Adipocyte (in vitro differentiated cells): ENCODE data around the gene HNRNPA1.

Experiments
- DNase-seq: peaks from one replicate; pipeline ENCODE4 v3.0.0-alpha.2; 2015; ENCODE audit warnings: low read depth
- H3K27me3 ChIP-seq: replicated peaks from 2 replicates; pipeline ENCODE4 v1.7.0; 2013; ENCODE audit warnings: mild to moderate bottlenecking, low read length, moderate library complexity; ENCODE audit not compliant: control insufficient read depth, insufficient read depth
- H3K36me3 ChIP-seq: 2 replicates; pipeline ENCODE4 v1.7.0; 2013; ENCODE audit warnings: low read length, mild to moderate bottlenecking, moderate library complexity; ENCODE audit not compliant: control insufficient read depth, insufficient read depth, severe bottlenecking
- H3K4me1 ChIP-seq: 2 replicates; pipeline ENCODE4 v1.7.0; 2013; ENCODE audit warnings: mild to moderate bottlenecking, low read length, moderate library complexity; ENCODE audit not compliant: control insufficient read depth, insufficient read depth
- H3K4me3 ChIP-seq: 2 replicates; pipeline ENCODE4 v1.7.0; 2013; ENCODE audit warnings: mild to moderate bottlenecking, low read length, moderate library complexity
- H3K9ac ChIP-seq: 2 replicates; pipeline ENCODE4 v1.7.0; 2013; ENCODE audit warnings: mild to moderate bottlenecking, low read length, moderate library complexity
- H3K9me3 ChIP-seq: 2 replicates; pipeline ENCODE4 v1.7.0; 2013; ENCODE audit warnings: mild to moderate bottlenecking, low read length, moderate library complexity; ENCODE audit not compliant: control insufficient read depth

The HNRNPA1 gene

DNA sequence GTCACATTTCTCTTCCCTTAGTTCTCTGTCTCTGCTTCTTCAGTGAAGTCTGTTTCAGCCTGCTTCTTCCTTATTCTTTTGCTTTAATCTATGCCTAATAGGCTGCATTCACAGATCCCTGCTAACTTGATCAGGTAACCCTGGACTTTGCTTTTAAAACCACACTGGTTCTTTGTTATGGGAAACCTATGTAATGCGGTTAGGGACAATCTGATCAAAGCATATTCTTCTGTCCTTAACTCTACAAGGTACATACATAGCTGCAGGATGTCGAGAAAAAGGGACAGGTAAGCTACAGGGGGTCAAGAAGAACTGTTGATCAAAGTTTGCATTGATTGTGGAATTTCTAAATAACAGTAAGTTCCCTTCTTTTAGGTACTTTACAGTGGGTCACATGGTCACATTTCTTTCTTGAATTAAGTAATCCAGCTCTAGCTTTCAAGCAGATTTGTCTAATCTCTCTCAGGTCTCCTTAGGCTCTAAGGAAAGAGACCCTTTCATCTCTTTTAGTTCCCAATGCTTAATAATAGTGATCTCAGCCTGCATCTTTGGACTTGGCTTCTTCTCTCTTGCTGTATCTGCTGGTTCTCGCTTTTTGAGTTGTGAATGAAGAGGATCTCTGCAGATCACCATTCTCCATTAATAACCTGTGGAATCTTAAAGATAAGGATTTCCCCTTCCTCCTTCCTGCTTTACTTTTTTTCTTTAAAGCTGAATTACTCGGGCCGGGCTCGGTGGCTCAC lies 48.2 kb downstream of the HNRNPA1 start:
- Histone ChIP-seq H3K9me3 (no peaks in the 10 kb centered on the region), H3K9ac (no peak overlapping the region), H3K27me3 (no peaks in the 10 kb centered on the region), H3K4me3 (no peak overlapping the region), H3K4me1 (peaks cover 28% of the 10 kb centered on the region), H3K36me3 (no peaks in the 10 kb centered on the region)
- DNase-seq: no peak

DNA sequence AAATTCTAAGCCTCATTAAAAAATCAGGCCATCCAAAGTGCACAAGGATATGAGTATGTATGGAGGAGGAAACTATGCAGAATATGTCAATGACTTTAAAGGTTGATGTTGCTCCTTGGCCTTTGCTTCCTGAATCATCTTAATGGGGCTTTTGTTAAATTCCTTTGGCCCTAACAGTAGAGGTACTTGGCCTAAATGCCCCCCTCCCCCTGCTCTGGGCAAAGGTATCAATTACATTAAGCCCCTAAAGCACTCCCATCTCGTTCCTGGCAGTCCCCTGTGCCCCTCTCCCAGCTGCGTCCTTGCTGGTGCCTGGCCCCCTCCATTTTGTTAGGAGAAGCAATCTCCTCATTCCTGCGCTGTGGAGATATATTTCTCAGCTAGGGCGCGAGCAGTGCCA lies 49.2 kb downstream of the HNRNPA1 start:
- Histone ChIP-seq H3K27me3 (no peaks in the 10 kb centered on the region), H3K9me3 (no peaks in the 10 kb centered on the region), H3K36me3 (no peaks in the 10 kb centered on the region), H3K4me1 (peaks cover 28% of the 10 kb centered on the region), H3K9ac (no peak overlapping the region), H3K4me3 (no peak overlapping the region)
- no peak for DNase-seq

GRCh38 chr12:54330442-54330841 lies 49.9 kb downstream of the HNRNPA1 start:
- Histone ChIP-seq H3K9ac (no peak overlapping the region), H3K36me3 (no peaks in the 10 kb centered on the region), H3K4me1 (peaks cover 28% of the 10 kb centered on the region), H3K27me3 (no peaks in the 10 kb centered on the region), H3K9me3 (no peaks in the 10 kb centered on the region), H3K4me3 (no peak overlapping the region)
- no peak for DNase-seq

DNA sequence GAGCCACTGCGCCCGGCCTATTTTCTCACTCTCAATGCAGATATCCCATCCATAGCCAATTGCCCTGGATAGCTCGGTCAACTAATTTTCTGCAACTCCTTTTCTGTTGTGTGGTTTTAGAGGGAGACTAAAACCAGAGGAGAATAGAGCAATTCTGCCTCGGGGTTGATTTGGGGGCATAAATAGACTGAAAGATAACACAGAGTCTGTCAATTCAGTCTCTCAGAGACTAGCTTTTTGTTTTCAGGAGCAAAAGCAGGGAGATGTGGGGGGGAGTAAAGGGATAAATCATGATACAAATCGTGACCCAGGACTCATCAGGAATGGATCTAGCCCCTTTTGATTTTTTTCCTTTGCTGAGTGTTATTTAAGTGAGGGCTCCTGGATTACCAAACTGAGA lies 50.9 kb downstream of the HNRNPA1 start:
- DNase-seq: no peak
- peaks cover 25% of the 10 kb centered on the region for H3K4me1 ChIP-seq
- no peak overlapping the region for H3K9ac ChIP-seq
- no peaks in the 10 kb centered on the region for H3K36me3 ChIP-seq
- no peaks in the 10 kb centered on the region for H3K9me3 ChIP-seq
- H3K27me3 ChIP-seq: no peaks in the 10 kb centered on the region
- no peak overlapping the region for H3K4me3 ChIP-seq

GRCh38 chr12:54333420-54334034 lies 53.0 kb downstream of the HNRNPA1 start:
- no peak for DNase-seq
- Histone ChIP-seq H3K4me3 (no peak overlapping the region), H3K36me3 (no peaks in the 10 kb centered on the region), H3K27me3 (no peaks in the 10 kb centered on the region), H3K9me3 (no peaks in the 10 kb centered on the region), H3K9ac (no peak overlapping the region), H3K4me1 (peaks cover 38% of the 10 kb centered on the region)
